Measurements from ENCODE around the gene STAT2. TPM values are rescaled to one million over a fixed set of nuclear protein-coding genes. Genes with fewer than 3 reads are reported as not detected.
A peak's percentile ranks its signal among the peaks of the same experiment; 100 is the strongest.
"Not testable (repeated sequence)": the region's sequence is repeated elsewhere in the genome, so short reads cannot be mapped to it uniquely, and the experiment has no call there.

STAT2 gene
- polyA plus RNA-seq, 4 donors = 78.8 to 139 (median 105) TPM

- no peak for DNase-seq (ENCODE audit: low read depth in 4 of 4, low spot score in 3 of 4)
Observed at GRCh38 chr12:56332512-56333196, 27.3 kb downstream of the STAT2 start.

GRCh38 chr12:56330936-56331490 lies 28.9 kb downstream of the STAT2 start:
- DNase-seq (ENCODE audit: low read depth in 4 of 4, low spot score in 3 of 4) = no peak

- no peak for DNase-seq (ENCODE audit: low read depth in 4 of 4, low spot score in 3 of 4)
Observed at GRCh38 chr12:56326533-56326932, 33.4 kb downstream of the STAT2 start.

DNA sequence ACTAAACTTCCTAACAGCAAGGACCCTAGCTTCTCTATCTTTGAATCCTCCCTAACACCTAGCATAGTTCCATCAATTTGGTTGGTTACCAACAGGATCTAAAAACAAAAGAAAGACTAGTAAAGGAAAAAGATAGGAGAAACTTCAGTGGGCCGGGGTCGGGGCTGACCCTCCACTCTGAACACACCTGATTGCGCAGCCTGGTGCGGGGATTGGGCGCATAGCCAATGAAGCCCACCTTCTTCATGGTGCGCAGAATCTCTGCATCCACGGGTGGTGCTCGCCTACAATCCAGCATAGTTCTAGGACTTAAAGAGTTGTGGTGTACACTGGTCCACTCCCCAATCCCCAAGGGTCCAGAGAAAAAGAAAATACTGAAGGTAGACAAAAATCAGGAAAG lies 33.8 kb downstream of the STAT2 start:
- DNase-seq (ENCODE audit: low read depth in 4 of 4, low spot score in 3 of 4) = no peak

- DNase-seq (ENCODE audit: low read depth in 4 of 4, low spot score in 3 of 4) = no peak
Observed at GRCh38 chr12:56324206-56324605, 35.7 kb downstream of the STAT2 start.

- DNase-seq (ENCODE audit: low read depth in 4 of 4, low spot score in 3 of 4) = not testable (repeated sequence)
Observed at GRCh38 chr12:56321610-56322009, 38.3 kb downstream of the STAT2 start.

DNA sequence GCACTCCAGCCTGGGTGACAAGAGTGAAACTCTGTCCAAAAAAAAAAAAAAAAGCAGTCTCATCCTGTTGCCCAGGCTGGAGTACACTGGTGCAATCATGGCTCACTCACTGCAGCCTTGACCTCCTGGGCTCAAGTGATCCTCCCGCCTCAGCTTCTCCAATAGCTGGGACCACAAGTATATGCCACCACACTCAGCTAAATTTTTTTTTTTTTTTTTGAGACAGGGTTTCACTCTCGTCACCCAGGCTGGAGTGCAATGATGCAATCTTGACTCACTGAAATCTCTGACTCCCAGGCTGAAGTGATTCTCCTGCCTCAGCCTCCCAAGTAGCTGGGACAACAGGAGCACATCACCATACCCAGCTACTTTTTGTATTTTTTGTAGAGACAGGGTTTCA lies 38.9 kb downstream of the STAT2 start:
- DNase-seq (ENCODE audit: low read depth in 4 of 4, low spot score in 3 of 4) = no peak

- DNase-seq (ENCODE audit: low read depth in 4 of 4, low spot score in 3 of 4) = no peak
Observed at GRCh38 chr12:56317675-56318074, 42.2 kb downstream of the STAT2 start.

DNA sequence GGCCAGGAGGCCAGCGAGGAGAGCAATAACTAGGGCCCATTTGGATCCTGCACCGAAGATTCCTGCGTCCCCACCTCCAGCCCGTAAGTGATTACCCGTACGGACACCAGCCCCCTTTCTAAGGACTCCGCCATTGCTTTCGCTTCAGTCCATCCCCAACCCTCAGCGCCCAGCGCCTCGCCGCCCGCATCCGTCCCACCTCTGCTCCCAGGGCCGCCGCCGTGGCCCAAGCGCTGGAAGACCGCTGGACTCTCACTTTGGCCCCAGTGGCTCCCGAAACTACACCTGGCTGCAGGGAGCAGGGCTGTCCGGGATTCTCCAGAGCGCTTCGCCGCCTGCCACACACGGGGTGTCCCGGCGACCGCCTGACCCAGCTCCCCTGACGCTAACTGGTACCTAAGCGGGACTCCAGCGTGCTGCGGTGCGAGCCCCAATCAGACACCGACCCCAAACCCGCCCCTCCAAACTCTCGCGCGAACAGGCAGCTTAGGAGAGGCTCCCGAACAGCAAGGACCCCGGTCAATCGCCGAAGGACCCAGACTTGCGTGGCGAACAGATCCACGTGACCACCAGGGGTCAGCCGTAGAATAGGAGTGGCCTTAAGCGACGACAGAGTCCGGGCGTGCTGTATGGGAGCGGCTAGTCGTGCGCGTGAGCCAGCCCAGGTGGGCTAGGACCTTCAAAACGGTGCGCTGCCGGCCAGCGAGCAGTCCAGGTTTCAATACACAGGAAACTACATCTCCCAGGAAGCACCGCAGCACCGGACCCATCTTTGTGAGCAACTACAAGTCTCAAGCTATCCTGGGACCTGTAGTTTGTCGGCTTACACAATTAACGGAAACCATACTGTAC lies 44.1 kb downstream of the STAT2 start, which contains the start of gene CNPY2:
Gene CNPY2, minus strand, starts transcription at position 367 of the 852 bp plus-strand sequence. CDS start 771 bp downstream, outside the sequence.
- DNase-seq (ENCODE audit: low read depth in 4 of 4, low spot score in 3 of 4) = peak; percentile 91 to 93 (median 92)

GRCh38 chr12:56315249-56315621 lies 44.7 kb downstream of the STAT2 start:
- peak in 2 of 4 donors; percentile 12 to 14 for DNase-seq (ENCODE audit: low read depth in 4 of 4, low spot score in 3 of 4)

DNA sequence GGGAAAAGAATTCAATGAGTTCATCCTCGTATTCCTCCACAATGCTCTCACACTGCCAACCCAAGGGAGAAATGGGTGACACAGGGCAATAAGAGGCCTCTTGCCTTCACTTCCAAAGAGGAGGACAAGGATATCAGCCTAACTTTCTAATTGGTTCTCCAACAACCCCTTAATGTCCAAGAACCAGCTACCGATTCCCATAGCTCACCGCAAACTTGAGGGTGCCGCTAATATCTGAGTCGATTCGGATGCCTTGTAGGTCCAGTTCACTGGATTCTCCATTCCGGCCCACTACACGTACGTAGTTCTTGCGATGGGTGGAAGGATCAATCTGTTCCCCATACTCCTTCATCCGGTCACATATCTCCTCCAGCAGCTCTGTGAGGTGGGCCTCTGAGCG lies 48.9 kb downstream of the STAT2 start:
- no peak for DNase-seq (ENCODE audit: low read depth in 4 of 4, low spot score in 3 of 4)

DNA sequence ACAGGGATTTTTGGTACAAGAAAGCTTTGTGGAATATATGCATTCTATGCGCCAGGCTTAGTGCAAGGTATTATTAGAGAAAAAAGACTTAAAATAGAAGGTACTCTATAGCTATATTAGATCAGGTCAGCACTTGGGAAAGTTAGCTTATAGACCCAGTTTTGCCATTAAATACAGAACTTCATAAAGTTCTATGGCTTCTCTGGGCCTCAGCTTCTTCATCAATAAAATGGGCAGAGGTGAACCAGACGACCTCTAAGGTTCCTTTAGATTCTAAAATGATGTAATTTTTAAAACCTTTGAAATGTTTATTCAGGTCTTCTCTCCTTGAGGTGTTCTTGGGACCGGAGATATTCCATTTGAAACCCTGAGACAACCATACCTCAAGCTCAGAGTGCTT lies 51.2 kb downstream of the STAT2 start:
- no peak for DNase-seq (ENCODE audit: low read depth in 4 of 4, low spot score in 3 of 4)

DNA sequence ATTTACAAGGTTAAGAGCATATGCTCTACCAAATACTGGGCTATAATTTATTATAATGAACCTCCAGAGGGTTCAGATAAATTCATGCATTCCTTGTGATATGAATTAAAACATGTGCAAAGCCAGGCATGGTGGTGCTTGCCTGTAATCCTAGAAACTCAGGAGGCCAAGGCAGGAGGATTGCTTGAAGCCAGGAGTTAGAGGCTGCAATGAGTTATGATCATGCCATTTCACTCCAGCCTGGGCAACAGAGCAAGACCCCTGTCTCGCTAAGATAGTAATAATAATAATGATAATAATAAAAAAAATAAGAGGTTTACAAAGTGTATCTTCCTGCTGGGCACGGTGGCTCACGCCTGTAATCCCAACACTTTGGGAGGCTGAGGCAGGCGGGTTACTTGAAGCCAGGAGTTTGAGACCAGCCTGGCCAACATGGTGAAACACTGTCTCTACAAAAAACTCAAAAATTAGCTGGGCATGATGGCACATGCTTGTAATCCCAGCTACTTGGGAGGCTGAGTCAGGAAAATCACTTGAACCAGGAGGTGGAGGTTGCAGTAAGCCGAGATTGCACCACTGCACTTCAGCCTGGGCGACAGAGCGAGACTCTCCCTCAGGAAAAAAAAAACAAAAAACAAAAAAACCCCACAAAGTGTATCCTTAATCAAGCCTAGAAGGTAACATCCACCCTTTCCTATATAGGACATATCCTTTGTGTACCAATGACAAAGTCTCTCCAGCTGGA lies 52.5 kb downstream of the STAT2 start:
- no peak for DNase-seq (ENCODE audit: low read depth in 4 of 4, low spot score in 3 of 4)

- DNase-seq (ENCODE audit: low read depth in 4 of 4, low spot score in 3 of 4) = no peak
Observed at GRCh38 chr12:56304872-56305590, 54.9 kb downstream of the STAT2 start.

GRCh38 chr12:56304276-56304675 lies 55.6 kb downstream of the STAT2 start:
- DNase-seq (ENCODE audit: low read depth in 4 of 4, low spot score in 3 of 4) = no peak

GRCh38 chr12:56300644-56301464 lies 59.1 kb downstream of the STAT2 start:
- DNase-seq (ENCODE audit: low read depth in 4 of 4, low spot score in 3 of 4) = peak in 1 of 4 donors; percentile 1

- peak; percentile 91 to 95 (median 95) for DNase-seq (ENCODE audit: low read depth in 4 of 4, low spot score in 3 of 4)
Observed at GRCh38 chr12:56299853-56300643, 59.9 kb downstream of the STAT2 start, which contains the start of gene CS. Gene CS, minus strand, starts transcription at chr12:56300330. Its CDS starts 129 bp downstream, at chr12:56300201.

DNA sequence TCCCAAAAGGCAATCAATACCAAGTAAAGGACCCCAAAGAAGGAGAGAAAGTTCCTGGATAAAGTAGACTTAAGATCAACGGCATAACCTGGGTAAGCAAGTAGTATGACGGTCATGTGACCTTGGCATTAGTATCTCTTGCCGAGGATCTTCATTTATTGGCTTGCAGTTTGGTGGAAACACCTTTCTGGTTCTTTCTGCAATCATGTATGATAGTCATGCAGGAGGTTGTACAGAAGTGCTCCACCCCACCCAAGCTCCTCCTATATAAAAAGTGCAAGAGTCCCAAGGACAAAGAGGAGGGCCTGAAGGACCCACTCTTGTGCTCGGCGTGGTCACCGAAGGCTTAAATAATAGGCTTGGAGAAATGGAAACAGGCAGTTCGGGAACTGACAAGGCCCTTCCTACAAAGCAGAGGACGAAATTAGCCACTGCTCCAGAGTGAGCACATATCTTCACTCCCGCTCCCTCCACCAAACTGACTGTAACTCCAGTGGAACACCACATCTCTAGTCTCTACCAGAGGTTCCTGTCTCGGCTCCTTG lies 60.5 kb downstream of the STAT2 start:
- DNase-seq (ENCODE audit: low read depth in 4 of 4, low spot score in 3 of 4) = peak in 2 of 4 donors; percentile 1 to 16

Measured in left renal pelvis (tissue), 4 donors.